Measurements from ENCODE around the gene CUEDC2.

DNA sequence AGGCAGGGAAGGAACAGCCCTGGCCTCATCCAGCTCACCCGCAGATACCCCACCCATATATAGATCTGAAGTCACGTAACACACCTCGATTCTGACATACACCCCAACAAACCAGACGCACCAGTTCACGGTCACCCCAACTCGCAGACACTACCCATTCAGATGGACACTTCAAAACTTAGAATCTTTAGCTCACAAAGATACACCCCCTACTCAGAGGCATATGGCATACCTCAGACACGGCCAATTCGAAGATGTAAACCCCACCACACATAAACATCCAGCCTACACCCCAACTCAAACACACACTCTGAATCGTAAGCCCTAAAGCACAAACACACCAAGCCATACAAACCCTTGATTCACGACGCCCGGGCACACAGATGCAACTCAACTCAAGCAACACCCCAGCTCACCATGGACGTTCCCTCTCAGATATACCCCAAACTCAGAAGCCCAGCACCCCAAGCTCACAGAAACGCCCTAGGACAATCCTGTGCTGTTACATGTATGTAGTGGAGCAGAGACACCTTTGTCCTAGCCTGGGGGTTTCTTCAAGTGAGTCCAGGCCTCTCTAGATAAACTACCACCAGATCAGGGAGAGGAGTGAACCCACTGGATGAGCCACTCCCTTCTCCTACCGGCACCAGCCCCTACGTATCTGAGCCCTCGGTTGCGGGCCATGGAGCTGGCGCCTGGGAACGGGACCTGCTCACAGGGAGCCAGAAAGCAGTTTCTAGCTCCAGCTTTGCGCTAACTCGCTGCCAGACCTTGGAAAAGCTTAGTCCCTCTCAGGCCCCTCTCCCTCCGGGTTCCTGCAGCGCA, 22.6 kb downstream of the CUEDC2 start:
- TF ChIP-seq RCOR1 (conservative IDR thresholded peaks at IDR 0.05; ENCODE audit: low read depth, low read length) (no peak), WRNIP1 (IDR thresholded peaks at IDR 0.05; ENCODE audit: borderline replicate concordance, low read depth, low read length) (no peak), SP1 (IDR thresholded peaks at IDR 0.05; ENCODE audit: low read depth, low read length) (no peak), EZH2 (IDR thresholded peaks at IDR 0.05; ENCODE audit: borderline replicate concordance, control insufficient read depth, low read depth, low read length) (no peak), TAF1 (IDR thresholded peaks at IDR 0.05; ENCODE audit: borderline replicate concordance, low read depth, low read length) (no peak), CBX5 (IDR thresholded peaks at IDR 0.05; ENCODE audit: low read depth) (no peak), YY1 (IDR thresholded peaks at IDR 0.05; ENCODE audit: low read depth, low read length) (no peak)
- TF ChIP-seq, protein P1, sequence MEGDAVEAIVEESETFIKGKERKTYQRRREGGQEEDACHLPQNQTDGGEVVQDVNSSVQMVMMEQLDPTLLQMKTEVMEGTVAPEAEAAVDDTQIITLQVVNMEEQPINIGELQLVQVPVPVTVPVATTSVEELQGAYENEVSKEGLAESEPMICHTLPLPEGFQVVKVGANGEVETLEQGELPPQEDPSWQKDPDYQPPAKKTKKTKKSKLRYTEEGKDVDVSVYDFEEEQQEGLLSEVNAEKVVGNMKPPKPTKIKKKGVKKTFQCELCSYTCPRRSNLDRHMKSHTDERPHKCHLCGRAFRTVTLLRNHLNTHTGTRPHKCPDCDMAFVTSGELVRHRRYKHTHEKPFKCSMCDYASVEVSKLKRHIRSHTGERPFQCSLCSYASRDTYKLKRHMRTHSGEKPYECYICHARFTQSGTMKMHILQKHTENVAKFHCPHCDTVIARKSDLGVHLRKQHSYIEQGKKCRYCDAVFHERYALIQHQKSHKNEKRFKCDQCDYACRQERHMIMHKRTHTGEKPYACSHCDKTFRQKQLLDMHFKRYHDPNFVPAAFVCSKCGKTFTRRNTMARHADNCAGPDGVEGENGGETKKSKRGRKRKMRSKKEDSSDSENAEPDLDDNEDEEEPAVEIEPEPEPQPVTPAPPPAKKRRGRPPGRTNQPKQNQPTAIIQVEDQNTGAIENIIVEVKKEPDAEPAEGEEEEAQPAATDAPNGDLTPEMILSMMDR (IDR thresholded peaks at IDR 0.05 in 2 of 3, conservative IDR thresholded peaks at IDR 0.05 in 1 of 3; ENCODE audit: control insufficient read depth in 2 of 3, extremely low read depth in 1 of 3, insufficient read depth in 1 of 3, low read depth in 3 of 3, low read length in 3 of 3): no peak
- TF ChIP-seq, protein P2, sequence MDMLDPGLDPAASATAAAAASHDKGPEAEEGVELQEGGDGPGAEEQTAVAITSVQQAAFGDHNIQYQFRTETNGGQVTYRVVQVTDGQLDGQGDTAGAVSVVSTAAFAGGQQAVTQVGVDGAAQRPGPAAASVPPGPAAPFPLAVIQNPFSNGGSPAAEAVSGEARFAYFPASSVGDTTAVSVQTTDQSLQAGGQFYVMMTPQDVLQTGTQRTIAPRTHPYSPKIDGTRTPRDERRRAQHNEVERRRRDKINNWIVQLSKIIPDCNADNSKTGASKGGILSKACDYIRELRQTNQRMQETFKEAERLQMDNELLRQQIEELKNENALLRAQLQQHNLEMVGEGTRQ (IDR thresholded peaks at IDR 0.05; ENCODE audit: borderline replicate concordance, low read depth, low read length): no peak
- TF ChIP-seq, protein P3, sequence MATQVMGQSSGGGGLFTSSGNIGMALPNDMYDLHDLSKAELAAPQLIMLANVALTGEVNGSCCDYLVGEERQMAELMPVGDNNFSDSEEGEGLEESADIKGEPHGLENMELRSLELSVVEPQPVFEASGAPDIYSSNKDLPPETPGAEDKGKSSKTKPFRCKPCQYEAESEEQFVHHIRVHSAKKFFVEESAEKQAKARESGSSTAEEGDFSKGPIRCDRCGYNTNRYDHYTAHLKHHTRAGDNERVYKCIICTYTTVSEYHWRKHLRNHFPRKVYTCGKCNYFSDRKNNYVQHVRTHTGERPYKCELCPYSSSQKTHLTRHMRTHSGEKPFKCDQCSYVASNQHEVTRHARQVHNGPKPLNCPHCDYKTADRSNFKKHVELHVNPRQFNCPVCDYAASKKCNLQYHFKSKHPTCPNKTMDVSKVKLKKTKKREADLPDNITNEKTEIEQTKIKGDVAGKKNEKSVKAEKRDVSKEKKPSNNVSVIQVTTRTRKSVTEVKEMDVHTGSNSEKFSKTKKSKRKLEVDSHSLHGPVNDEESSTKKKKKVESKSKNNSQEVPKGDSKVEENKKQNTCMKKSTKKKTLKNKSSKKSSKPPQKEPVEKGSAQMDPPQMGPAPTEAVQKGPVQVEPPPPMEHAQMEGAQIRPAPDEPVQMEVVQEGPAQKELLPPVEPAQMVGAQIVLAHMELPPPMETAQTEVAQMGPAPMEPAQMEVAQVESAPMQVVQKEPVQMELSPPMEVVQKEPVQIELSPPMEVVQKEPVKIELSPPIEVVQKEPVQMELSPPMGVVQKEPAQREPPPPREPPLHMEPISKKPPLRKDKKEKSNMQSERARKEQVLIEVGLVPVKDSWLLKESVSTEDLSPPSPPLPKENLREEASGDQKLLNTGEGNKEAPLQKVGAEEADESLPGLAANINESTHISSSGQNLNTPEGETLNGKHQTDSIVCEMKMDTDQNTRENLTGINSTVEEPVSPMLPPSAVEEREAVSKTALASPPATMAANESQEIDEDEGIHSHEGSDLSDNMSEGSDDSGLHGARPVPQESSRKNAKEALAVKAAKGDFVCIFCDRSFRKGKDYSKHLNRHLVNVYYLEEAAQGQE (IDR thresholded peaks at IDR 0.05; ENCODE audit: low read depth, low read length): no peak
- TF ChIP-seq, protein P4, sequence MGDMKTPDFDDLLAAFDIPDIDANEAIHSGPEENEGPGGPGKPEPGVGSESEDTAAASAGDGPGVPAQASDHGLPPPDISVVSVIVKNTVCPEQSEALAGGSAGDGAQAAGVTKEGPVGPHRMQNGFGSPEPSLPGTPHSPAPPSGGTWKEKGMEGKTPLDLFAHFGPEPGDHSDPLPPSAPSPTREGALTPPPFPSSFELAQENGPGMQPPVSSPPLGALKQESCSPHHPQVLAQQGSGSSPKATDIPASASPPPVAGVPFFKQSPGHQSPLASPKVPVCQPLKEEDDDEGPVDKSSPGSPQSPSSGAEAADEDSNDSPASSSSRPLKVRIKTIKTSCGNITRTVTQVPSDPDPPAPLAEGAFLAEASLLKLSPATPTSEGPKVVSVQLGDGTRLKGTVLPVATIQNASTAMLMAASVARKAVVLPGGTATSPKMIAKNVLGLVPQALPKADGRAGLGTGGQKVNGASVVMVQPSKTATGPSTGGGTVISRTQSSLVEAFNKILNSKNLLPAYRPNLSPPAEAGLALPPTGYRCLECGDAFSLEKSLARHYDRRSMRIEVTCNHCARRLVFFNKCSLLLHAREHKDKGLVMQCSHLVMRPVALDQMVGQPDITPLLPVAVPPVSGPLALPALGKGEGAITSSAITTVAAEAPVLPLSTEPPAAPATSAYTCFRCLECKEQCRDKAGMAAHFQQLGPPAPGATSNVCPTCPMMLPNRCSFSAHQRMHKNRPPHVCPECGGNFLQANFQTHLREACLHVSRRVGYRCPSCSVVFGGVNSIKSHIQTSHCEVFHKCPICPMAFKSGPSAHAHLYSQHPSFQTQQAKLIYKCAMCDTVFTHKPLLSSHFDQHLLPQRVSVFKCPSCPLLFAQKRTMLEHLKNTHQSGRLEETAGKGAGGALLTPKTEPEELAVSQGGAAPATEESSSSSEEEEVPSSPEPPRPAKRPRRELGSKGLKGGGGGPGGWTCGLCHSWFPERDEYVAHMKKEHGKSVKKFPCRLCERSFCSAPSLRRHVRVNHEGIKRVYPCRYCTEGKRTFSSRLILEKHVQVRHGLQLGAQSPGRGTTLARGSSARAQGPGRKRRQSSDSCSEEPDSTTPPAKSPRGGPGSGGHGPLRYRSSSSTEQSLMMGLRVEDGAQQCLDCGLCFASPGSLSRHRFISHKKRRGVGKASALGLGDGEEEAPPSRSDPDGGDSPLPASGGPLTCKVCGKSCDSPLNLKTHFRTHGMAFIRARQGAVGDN (IDR thresholded peaks at IDR 0.05): no peak
- TF ChIP-seq, protein P5, sequence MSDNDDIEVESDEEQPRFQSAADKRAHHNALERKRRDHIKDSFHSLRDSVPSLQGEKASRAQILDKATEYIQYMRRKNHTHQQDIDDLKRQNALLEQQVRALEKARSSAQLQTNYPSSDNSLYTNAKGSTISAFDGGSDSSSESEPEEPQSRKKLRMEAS (IDR thresholded peaks at IDR 0.05; ENCODE audit: low read depth, low read length): no peak
